Bronchial epithelial cell (primary cell): Measurements from ENCODE around the gene LOC101059915.
"Not testable (repeated sequence)": the region's sequence is repeated elsewhere in the genome, so short reads cannot be mapped to it uniquely, and the experiment has no call there.

Experiments used
- DNase-seq: peaks from one replicate; pipeline ENCODE4 v3.0.0-alpha.2; 2010; ENCODE audit warnings: low read depth
- FAIRE-seq: peaks from 2 replicates; lab custom pipeline; 2011; peaks lifted over from hg19 to GRCh38; lab: Jason Lieb, UNC
- H3K27me3 ChIP-seq: 2 replicates; pipeline ENCODE4 v1.5.1; 2011; ENCODE audit warnings: low read length; ENCODE audit not compliant: control insufficient read depth, insufficient read depth
- H3K36me3 ChIP-seq: 2 replicates; pipeline ENCODE4 v1.5.1; 2011; ENCODE audit warnings: low read length; ENCODE audit not compliant: control insufficient read depth, insufficient read depth
- H3K4me3 ChIP-seq: 2 replicates; pipeline ENCODE4 v1.5.1; 2011; ENCODE audit warnings: mild to moderate bottlenecking, low read depth, low read length, control low read depth
- TF ChIP-seq, protein P1 (sequence below): IDR thresholded peaks from 2 replicates; pipeline ENCODE4 v1.5.1; 2011; ENCODE audit warnings: mild to moderate bottlenecking, moderate library complexity, low read length, control low read depth, inconsistent platforms; ENCODE audit not compliant: insufficient read depth, severe bottlenecking

Gene LOC101059915

DNA sequence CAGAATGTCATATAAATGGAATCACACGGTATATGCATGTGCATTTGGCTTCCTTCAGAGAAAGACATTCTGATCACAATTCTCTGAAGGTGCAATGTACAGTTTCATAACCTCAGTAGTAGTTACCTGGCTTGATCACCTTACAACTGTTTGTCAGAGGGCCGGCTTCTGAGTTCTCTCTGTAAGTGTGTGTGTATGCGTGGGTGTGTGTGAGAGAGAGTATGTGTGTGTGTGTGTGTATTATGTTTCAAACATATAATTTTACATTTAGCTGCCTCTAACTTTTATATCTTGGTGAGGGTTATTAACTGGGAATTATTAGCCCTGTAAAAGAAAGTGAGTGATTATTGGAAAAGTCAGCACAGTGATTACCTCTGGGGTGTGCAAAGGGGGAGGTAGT, 8.0 kb upstream of the LOC101059915 start:
- DNase-seq = no peak
- TF ChIP-seq, protein P1, sequence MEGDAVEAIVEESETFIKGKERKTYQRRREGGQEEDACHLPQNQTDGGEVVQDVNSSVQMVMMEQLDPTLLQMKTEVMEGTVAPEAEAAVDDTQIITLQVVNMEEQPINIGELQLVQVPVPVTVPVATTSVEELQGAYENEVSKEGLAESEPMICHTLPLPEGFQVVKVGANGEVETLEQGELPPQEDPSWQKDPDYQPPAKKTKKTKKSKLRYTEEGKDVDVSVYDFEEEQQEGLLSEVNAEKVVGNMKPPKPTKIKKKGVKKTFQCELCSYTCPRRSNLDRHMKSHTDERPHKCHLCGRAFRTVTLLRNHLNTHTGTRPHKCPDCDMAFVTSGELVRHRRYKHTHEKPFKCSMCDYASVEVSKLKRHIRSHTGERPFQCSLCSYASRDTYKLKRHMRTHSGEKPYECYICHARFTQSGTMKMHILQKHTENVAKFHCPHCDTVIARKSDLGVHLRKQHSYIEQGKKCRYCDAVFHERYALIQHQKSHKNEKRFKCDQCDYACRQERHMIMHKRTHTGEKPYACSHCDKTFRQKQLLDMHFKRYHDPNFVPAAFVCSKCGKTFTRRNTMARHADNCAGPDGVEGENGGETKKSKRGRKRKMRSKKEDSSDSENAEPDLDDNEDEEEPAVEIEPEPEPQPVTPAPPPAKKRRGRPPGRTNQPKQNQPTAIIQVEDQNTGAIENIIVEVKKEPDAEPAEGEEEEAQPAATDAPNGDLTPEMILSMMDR = no peak
- FAIRE-seq = no peak
- Histone ChIP-seq H3K27me3 (no peaks in the 10 kb centered on the region), H3K4me3 (no peak overlapping the region), H3K36me3 (no peaks in the 10 kb centered on the region)

DNA sequence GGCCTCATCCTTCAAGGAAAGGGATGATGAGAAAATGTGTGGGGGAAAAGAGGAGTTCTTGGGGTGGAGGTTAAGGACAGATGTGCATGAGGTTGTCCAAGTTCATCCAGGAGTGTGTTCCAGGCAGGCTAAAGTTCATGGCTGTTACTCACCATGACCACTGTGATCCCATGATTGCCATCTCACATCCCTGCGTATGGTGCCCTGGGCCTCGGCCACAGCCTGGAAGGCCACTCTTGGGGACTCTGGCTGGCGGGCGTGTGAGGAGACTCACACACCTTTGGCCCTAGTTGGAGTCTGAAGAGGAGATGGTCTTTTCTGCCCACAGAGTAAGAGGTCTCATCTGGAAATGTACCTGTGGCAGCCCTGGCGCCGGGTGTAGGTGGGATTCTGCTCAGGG, 7.4 kb upstream of the LOC101059915 start:
- Histone ChIP-seq H3K4me3 (no peak overlapping the region), H3K27me3 (no peaks in the 10 kb centered on the region), H3K36me3 (no peaks in the 10 kb centered on the region)
- FAIRE-seq = no peak
- DNase-seq = no peak
- TF ChIP-seq, protein P1 = no peak

DNA sequence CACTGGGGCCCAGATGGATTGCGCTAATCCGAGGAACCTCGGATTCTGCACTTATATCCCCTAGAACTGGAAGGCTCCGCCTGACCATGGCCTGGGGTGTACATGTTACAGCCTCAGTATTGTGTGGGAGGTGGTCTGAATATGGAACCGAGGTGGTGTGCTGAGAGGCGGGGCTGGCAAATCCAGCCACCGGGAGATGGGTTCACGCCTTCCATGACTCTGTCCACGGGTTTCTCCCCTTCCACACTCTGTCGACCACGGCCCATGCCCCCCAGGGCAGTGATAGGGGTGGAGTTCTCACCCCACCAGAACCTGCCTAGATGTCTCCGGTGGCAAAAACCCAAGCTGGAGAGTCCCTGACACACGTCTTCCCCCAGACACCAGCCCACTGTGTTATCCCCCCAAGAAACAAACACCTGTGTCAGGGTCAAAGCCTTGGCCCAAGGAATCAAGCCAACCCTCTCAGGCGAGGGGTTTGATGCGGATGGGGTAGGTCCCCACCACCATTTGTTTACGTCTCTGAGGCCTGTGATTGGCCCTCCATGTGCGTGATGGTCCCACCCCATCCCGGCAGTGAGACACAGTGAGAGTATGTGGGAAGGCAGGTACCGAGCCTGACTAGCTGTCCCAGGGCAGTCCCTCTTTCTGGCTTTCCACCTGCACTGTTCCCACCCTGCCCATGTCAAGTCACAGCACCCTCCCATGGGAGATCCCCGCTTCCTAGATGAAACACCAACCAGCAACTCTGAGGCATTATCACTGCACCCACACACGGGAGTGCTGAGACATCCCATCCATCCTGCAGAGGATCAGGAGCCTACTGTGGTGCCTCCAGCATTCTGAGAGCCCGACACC, 6.6 kb upstream of the LOC101059915 start:
- no peak overlapping the region for H3K4me3 ChIP-seq
- TF ChIP-seq, protein P1 = no peak
- H3K27me3 ChIP-seq = no peaks in the 10 kb centered on the region
- no peaks in the 10 kb centered on the region for H3K36me3 ChIP-seq
- DNase-seq = no peak
- FAIRE-seq = no peak

DNA sequence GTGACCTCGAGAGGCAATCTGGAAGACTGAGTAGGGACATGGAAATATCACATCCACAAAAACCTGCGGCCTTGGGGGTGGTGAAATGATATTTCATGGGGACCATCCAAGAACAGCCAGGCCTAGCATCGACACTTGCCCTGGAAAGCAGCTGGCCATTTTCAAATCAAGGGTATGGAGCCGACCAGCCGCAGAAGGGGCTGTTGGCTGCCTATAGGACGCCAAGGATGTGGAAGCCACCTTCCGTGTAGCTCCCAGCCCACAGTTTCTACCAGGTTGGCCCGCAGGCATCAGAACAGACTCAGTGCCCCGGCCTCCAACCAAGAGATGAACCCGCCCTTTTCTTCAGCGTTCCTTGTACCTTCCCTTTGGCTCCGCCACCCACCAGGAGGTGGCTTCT, 5.4 kb upstream of the LOC101059915 start:
- Histone ChIP-seq H3K4me3 (no peak overlapping the region), H3K27me3 (no peaks in the 10 kb centered on the region), H3K36me3 (no peaks in the 10 kb centered on the region)
- FAIRE-seq (no peak), DNase-seq (no peak)
- TF ChIP-seq, protein P1 = no peak

DNA sequence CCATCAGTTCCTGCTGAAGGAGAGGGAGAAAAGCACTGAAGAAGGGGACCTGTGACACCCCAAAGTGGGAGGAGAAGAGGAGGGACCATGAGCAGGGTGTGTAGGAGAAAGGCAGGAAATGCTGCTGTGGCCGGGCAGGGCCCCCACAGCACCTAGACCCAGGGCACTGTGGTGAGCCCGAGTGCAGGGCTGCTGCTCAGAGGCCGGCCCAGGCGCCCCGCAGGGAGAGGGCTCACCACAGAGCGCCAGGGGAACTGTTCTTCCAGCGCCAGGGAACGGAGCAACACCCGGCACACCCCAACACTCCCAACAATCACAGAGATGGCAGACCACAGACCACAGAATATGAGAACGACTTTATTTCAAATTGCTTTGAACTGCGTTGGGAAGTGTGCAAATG, 4.7 kb upstream of the LOC101059915 start:
- not testable (repeated sequence) for H3K4me3 ChIP-seq, FAIRE-seq, H3K36me3 ChIP-seq, H3K27me3 ChIP-seq, DNase-seq

DNA sequence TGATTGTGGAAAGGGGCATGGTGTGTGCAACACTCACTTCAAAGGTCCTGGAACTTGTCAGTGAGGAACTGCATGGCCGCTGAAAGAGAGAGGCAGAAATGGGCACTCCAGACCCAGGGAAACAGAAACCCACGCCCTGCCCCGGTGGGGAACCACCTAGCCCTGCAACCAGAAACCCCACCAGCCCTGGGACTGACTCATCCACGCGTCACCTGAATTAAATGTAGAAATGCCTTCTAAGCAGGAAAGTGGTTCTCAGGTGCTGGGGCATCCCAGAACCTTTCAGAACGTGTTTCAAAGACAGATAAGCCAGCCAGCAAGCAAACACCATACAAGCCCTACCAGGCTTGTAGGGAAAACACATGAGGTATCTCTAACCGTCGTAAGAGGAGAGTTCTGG, 4.1 kb upstream of the LOC101059915 start:
- FAIRE-seq = not testable (repeated sequence)

DNA sequence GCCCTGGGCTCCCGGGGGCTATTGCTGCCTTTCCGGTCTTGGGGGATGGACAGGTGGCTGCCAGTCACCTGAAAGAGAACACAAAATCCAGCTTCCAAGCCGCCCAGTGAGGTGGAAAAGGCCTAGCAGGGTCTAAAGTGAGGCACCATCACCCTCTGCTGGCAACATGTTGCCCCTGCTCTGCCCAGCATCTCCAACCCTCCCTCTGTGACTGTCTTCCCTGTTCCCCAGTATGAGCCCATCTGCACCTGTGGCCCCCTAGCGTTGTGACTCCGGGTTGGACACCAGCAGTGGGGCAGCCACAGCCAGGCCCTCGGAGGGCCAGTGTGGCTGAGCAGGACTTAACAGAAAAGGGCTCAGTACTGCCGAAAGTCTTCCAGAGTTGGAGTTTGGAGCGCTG, 3.1 kb upstream of the LOC101059915 start:
- H3K36me3 ChIP-seq, H3K4me3 ChIP-seq, FAIRE-seq, H3K27me3 ChIP-seq, DNase-seq: not testable (repeated sequence)
- TF ChIP-seq, protein P1 = peak; percentile 15

More for the DNA sequence above, 4.1 kb upstream of the LOC101059915 start:
- not testable (repeated sequence) for H3K27me3 ChIP-seq, H3K36me3 ChIP-seq, H3K4me3 ChIP-seq
- peak; percentile 66 for DNase-seq
